22Rv1 (cell line): ENCODE measurements around the gene GRIA4.

ENCODE experiments used
- ZFX ChIP-seq: fragments of 450-650 bp; IDR thresholded peaks from 2 replicates; pipeline ENCODE4 v1.6.1; 2017; ENCODE audit warnings: antibody characterized with exemption, borderline replicate concordance
- TF ChIP-seq, protein P1 (sequence below): fragments of 450-650 bp; IDR thresholded peaks from 2 replicates; pipeline ENCODE4 v1.5.1; 2017; ENCODE audit warnings: mild to moderate bottlenecking

DNA sequence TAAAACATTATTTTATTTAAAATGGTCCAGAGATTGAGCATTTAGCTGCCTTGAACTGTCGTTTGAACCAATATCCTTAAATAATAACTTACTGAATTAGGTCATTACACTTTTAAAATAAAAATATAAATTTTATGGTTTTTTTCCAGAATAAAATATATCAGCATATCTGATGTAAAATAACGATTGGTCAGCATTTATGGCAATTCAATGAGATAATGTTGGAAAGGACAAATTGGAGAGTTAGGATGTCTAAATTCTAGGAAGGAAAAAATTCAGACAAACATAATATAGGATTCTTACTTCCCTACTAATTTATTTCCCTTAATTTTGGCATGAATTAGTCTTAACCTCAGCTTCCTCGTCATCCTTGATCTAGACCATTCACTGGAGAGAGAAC is 113.4 kb downstream of the GRIA4 start:
- TF ChIP-seq, protein P1, sequence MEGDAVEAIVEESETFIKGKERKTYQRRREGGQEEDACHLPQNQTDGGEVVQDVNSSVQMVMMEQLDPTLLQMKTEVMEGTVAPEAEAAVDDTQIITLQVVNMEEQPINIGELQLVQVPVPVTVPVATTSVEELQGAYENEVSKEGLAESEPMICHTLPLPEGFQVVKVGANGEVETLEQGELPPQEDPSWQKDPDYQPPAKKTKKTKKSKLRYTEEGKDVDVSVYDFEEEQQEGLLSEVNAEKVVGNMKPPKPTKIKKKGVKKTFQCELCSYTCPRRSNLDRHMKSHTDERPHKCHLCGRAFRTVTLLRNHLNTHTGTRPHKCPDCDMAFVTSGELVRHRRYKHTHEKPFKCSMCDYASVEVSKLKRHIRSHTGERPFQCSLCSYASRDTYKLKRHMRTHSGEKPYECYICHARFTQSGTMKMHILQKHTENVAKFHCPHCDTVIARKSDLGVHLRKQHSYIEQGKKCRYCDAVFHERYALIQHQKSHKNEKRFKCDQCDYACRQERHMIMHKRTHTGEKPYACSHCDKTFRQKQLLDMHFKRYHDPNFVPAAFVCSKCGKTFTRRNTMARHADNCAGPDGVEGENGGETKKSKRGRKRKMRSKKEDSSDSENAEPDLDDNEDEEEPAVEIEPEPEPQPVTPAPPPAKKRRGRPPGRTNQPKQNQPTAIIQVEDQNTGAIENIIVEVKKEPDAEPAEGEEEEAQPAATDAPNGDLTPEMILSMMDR: no peak
- TF ChIP-seq ZFX: no peak
